WTC11 (cell line): ENCODE results near the gene DNAJC3. TPM values are rescaled to one million over a fixed set of nuclear protein-coding genes. Genes with fewer than 3 reads are reported as not detected.
A peak's percentile ranks its signal among the peaks of the same experiment; 100 is the strongest.

Experiments used
- ATAC-seq: fragments of 200-7000 bp; cut with Tn5 transposase; 2 replicates; pipeline ENCODE4 v1.10.0; 2021; ENCODE audit warnings: mild to moderate bottlenecking, moderate library complexity
- CTCF ChIA-PET: fragments of 300-600 bp; sonication (Branson Sonifier 250); formaldehyde crosslinking; loops from one replicate; lab custom pipeline; 2021; ENCODE audit warnings: antibody characterized with exemption; lab: Charles Lee
- POLR2A ChIA-PET: fragments of 350-600 bp; sonication (Branson Sonifier 250); formaldehyde crosslinking; loops from one replicate; lab custom pipeline; 2021; ENCODE audit warnings: antibody characterized with exemption; lab: Charles Lee
- DNase-seq: peaks from one replicate; pipeline ENCODE4 v3.0.0; 2021; ENCODE audit warnings: low spot score
- H3K27ac Mint-ChIP-seq: 2 replicates; pipeline ENCODE4 v1.8.0; 2021; ENCODE audit warnings: mixed read lengths
- H3K27me3 Mint-ChIP-seq: 2 replicates; pipeline ENCODE4 v1.8.0; 2021; ENCODE audit warnings: low read depth, mild to moderate bottlenecking, moderate library complexity, mixed read lengths
- H3K36me3 Mint-ChIP-seq: 2 replicates; pipeline ENCODE4 v1.8.0; 2021; ENCODE audit warnings: mixed read lengths
- H3K4me1 Mint-ChIP-seq: 2 replicates; pipeline ENCODE4 v1.8.0; 2022; ENCODE audit warnings: mixed read lengths
- H3K4me3 Mint-ChIP-seq: 2 replicates; pipeline ENCODE4 v1.8.0; 2021; ENCODE audit warnings: mild to moderate bottlenecking, moderate library complexity, mixed read lengths
- H3K9me3 Mint-ChIP-seq: 2 replicates; pipeline ENCODE4 v1.8.0; 2021; ENCODE audit warnings: mixed read lengths
- ELF4 ChIP-seq: sonication (generic); formaldehyde crosslinking; IDR thresholded peaks from 2 replicates; pipeline ENCODE4 v1.8.1; 2022; ENCODE audit warnings: low read depth, mild to moderate bottlenecking, moderate library complexity, missing genetic modification reagents
- EMX1 ChIP-seq: fragments of 250-450 bp; sonication (Bioruptor Pico); IDR thresholded peaks from 2 replicates; pipeline ENCODE4 v1.8.0; 2021; ENCODE audit warnings: mild to moderate bottlenecking
- ETV6 ChIP-seq: sonication (generic); formaldehyde crosslinking; IDR thresholded peaks from 2 replicates; pipeline ENCODE4 v1.8.1; 2022; ENCODE audit warnings: mild to moderate bottlenecking, missing genetic modification reagents
- FOXK1 ChIP-seq: sonication (generic); formaldehyde crosslinking; IDR thresholded peaks from 2 replicates; pipeline ENCODE4 v1.8.0; 2022; ENCODE audit warnings: mild to moderate bottlenecking, moderate library complexity, missing genetic modification reagents
- FOXP1 ChIP-seq: sonication (generic); formaldehyde crosslinking; IDR thresholded peaks from 2 replicates; pipeline ENCODE4 v1.8.0; 2022; ENCODE audit warnings: missing genetic modification reagents, mild to moderate bottlenecking, moderate library complexity, borderline replicate concordance
- GABPB1 ChIP-seq: sonication (generic); formaldehyde crosslinking; IDR thresholded peaks from 2 replicates; pipeline ENCODE4 v1.8.1; 2023; ENCODE audit warnings: mild to moderate bottlenecking, missing genetic modification reagents
- GRHL2 ChIP-seq: fragments of 250-450 bp; sonication (Bioruptor Pico); IDR thresholded peaks from 2 replicates; pipeline ENCODE4 v1.8.0; 2022; ENCODE audit warnings: mild to moderate bottlenecking, moderate library complexity; ENCODE audit not compliant: insufficient replicate concordance, severe bottlenecking
- IRF1 ChIP-seq: sonication (generic); formaldehyde crosslinking; IDR thresholded peaks from 2 replicates; pipeline ENCODE4 v1.8.0; 2023; ENCODE audit warnings: missing genetic modification reagents
- JUN ChIP-seq: sonication (generic); formaldehyde crosslinking; IDR thresholded peaks from 2 replicates; pipeline ENCODE4 v1.8.0; 2023; ENCODE audit warnings: mild to moderate bottlenecking, missing genetic modification reagents
- NR3C1 ChIP-seq: sonication (generic); formaldehyde crosslinking; conservative IDR thresholded peaks from 2 replicates; pipeline ENCODE4 v1.8.1; 2023; ENCODE audit warnings: low read depth, mild to moderate bottlenecking, missing genetic modification reagents
- OVOL2 ChIP-seq: fragments of 250-450 bp; sonication (Bioruptor Pico); IDR thresholded peaks from 2 replicates; pipeline ENCODE4 v1.9.0; 2021; ENCODE audit warnings: mild to moderate bottlenecking, borderline replicate concordance
- RELA ChIP-seq: sonication (generic); formaldehyde crosslinking; IDR thresholded peaks from 2 replicates; pipeline ENCODE4 v1.8.1; 2022; ENCODE audit warnings: missing genetic modification reagents, mild to moderate bottlenecking, borderline replicate concordance
- SP1 ChIP-seq: sonication (generic); formaldehyde crosslinking; conservative IDR thresholded peaks from 2 replicates; pipeline ENCODE4 v1.8.1; 2022; ENCODE audit warnings: missing genetic modification reagents
- TEAD4 ChIP-seq: sonication (generic); formaldehyde crosslinking; IDR thresholded peaks from 2 replicates; pipeline ENCODE4 v1.8.0; 2022; ENCODE audit warnings: mild to moderate bottlenecking, missing genetic modification reagents
- TP53 ChIP-seq: sonication (generic); formaldehyde crosslinking; IDR thresholded peaks from 2 replicates; pipeline ENCODE4 v1.8.1; 2023; ENCODE audit warnings: mild to moderate bottlenecking, missing genetic modification reagents
- USF2 ChIP-seq: sonication (generic); formaldehyde crosslinking; IDR thresholded peaks from 2 replicates; pipeline ENCODE4 v1.8.1; 2023; ENCODE audit warnings: mild to moderate bottlenecking, missing genetic modification reagents, moderate library complexity
- ZBTB21 ChIP-seq: sonication (generic); formaldehyde crosslinking; IDR thresholded peaks from 2 replicates; pipeline ENCODE4 v1.8.1; 2023; ENCODE audit warnings: mild to moderate bottlenecking, missing genetic modification reagents, borderline replicate concordance
- ZNF138 ChIP-seq: sonication (generic); formaldehyde crosslinking; conservative IDR thresholded peaks from 2 replicates; pipeline ENCODE4 v1.8.1; 2022; ENCODE audit warnings: mild to moderate bottlenecking, moderate library complexity, missing genetic modification reagents
- ZSCAN18 ChIP-seq: fragments of 250-450 bp; sonication (Bioruptor Pico); IDR thresholded peaks from 2 replicates; pipeline ENCODE4 v2.1.2; 2022; ENCODE audit warnings: mild to moderate bottlenecking, moderate library complexity
- total RNA-seq: library from RNA; stranded (reverse); gene quantifications from 3 replicates; pipeline ENCODE4 v1.2.3, GENCODE V29; 2021
- TF ChIP-seq, protein P1 (sequence below): sonication (generic); formaldehyde crosslinking; IDR thresholded peaks from 2 replicates; pipeline ENCODE4 v1.8.0; 2023; ENCODE audit warnings: missing genetic modification reagents, mild to moderate bottlenecking, borderline replicate concordance
- TF ChIP-seq, protein P2 (sequence below): sonication (generic); formaldehyde crosslinking; conservative IDR thresholded peaks from 2 replicates; pipeline ENCODE4 v1.8.1; 2022; ENCODE audit warnings: mild to moderate bottlenecking, missing genetic modification reagents
- TF ChIP-seq, protein P3 (sequence below): sonication (generic); formaldehyde crosslinking; IDR thresholded peaks from 2 replicates; pipeline ENCODE4 v1.8.0; 2022; ENCODE audit warnings: mild to moderate bottlenecking, missing genetic modification reagents

The DNAJC3 gene
- total RNA-seq, 1 experiment from 2014 or later, result 20.0 TPM

- TF ChIP-seq, protein P1, sequence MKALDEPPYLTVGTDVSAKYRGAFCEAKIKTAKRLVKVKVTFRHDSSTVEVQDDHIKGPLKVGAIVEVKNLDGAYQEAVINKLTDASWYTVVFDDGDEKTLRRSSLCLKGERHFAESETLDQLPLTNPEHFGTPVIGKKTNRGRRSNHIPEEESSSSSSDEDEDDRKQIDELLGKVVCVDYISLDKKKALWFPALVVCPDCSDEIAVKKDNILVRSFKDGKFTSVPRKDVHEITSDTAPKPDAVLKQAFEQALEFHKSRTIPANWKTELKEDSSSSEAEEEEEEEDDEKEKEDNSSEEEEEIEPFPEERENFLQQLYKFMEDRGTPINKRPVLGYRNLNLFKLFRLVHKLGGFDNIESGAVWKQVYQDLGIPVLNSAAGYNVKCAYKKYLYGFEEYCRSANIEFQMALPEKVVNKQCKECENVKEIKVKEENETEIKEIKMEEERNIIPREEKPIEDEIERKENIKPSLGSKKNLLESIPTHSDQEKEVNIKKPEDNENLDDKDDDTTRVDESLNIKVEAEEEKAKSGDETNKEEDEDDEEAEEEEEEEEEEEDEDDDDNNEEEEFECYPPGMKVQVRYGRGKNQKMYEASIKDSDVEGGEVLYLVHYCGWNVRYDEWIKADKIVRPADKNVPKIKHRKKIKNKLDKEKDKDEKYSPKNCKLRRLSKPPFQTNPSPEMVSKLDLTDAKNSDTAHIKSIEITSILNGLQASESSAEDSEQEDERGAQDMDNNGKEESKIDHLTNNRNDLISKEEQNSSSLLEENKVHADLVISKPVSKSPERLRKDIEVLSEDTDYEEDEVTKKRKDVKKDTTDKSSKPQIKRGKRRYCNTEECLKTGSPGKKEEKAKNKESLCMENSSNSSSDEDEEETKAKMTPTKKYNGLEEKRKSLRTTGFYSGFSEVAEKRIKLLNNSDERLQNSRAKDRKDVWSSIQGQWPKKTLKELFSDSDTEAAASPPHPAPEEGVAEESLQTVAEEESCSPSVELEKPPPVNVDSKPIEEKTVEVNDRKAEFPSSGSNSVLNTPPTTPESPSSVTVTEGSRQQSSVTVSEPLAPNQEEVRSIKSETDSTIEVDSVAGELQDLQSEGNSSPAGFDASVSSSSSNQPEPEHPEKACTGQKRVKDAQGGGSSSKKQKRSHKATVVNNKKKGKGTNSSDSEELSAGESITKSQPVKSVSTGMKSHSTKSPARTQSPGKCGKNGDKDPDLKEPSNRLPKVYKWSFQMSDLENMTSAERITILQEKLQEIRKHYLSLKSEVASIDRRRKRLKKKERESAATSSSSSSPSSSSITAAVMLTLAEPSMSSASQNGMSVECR (CRISPR knock-in tag), result no peak
- TF ChIP-seq FOXP1 (CRISPR knock-in tag) (no peak), GRHL2 (no peak), ZSCAN18 (CRISPR knock-in tag) (no peak), IRF1 (CRISPR knock-in tag) (no peak)
Measured at GRCh38 chr13:95636853-95637252, 40.1 kb upstream of the DNAJC3 start (continued).

DNA sequence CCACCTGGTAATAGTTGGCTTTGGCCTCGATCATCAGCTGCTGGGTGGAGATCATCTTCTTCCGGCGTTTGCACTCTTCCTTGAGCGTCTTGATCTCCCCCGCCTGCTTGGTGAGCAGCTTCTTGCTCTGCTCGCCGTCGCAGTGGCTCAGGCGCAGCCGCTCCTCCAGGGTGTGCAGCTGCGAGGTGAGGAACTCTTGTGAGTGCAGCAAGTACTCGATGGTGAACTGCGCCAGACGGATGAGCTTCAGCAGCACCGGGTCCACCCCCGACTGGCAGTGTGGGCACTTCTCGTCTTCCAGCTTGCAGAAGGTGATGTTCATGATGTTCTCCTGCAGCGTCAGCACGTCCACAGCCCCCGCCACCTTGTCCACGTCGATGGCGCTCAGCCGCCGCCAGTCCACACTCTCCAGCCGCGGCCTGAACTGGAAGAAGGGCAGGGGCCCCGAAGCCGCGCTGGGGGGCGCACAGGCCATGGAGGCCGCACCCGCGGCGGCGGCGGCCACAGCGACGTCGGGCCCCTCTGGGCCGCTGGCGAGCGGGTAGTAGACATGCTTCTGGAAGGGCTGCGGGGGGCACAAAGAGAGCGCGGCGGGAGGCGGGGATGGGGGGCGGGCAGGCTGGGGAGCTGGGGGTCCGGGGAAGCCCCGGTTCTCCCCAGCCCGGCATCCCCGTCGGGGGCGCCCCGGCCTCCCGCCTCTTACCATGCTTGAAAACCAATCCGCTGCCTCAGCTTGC is 35.5 kb upstream of the DNAJC3 start:
- ATAC-seq, result peak; percentile 17
- Mint-ChIP-seq H3K36me3 (peaks cover 30% of the 10 kb centered on the region), H3K4me1 (peaks cover 19% of the 10 kb centered on the region), H3K4me3 (peak overlapping the region; percentile 68), H3K9me3 (no peaks in the 10 kb centered on the region), H3K27ac (no peak overlapping the region), H3K27me3 (peaks cover 9% of the 10 kb centered on the region)
- ChIA-PET CTCF (interaction anchor here (0.6 to 1.5 kb wide), 4 partner anchors 17 to 193 kb away, joined by 3 to 12 read pairs (median 8); partner anchors contain the start of gene DNAJC3), POLR2A (no interaction called here)
- peak; percentile 44 for DNase-seq
- TF ChIP-seq ZBTB21 (CRISPR knock-in tag) (0 out of 2 replicates have a peak, but pooled peaks have one; percentile 33), ETV6 (0 out of 2 replicates have a peak, but pooled peaks have one; percentile 42), OVOL2 (CRISPR knock-in tag) (no peak), TP53 (CRISPR knock-in tag) (no peak), RELA (CRISPR knock-in tag) (no peak), ZNF138 (CRISPR knock-in tag) (0 out of 2 replicates have a peak, but pooled peaks have one; percentile 39)
- TF ChIP-seq, protein P2, sequence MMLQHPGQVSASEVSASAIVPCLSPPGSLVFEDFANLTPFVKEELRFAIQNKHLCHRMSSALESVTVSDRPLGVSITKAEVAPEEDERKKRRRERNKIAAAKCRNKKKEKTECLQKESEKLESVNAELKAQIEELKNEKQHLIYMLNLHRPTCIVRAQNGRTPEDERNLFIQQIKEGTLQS, result no peak

DNA sequence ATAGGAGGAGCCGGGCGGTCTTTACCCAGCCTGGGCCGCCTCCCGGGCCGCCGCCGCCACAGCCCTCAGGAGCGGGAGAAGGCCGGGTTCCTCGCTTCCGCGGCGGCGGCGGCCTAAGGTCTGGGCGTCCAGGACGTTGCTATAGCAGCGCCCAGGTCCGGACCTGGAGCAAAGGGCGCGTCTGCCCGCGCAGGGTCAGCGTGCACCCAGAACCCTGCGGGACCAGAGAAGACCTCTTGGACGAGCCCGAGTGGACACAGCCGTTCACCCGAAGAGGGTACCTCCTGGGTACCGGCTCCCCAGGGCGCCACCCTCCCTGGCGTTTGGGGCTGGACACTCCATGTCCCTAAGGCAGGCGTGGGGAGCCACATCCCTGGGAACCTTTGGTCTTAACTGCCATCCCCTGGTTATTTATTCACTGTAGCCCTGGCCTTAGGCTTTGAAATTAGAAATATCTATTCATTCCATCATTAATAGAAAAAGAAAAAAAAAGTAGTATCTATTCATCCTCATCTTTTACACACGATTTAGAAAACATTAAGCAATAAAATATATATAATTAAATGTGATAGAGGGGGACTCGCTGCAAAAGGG is 34.8 kb upstream of the DNAJC3 start:
- Mint-ChIP-seq H3K4me1 (peaks cover 19% of the 10 kb centered on the region), H3K36me3 (peaks cover 23% of the 10 kb centered on the region), H3K9me3 (no peaks in the 10 kb centered on the region), H3K27ac (no peak overlapping the region), H3K4me3 (peak overlapping the region; percentile 57), H3K27me3 (peaks cover 9% of the 10 kb centered on the region)
- ChIA-PET POLR2A (interaction anchor here (2.9 kb wide), 1 partner anchor 35 kb away, joined by 17 read pairs; the partner anchor contains the start of gene DNAJC3), CTCF (interaction anchor here (0.6 to 3.1 kb wide), 5 partner anchors 18 to 192 kb away, joined by 3 to 18 read pairs (median 10); partner anchors contain the start of gene DNAJC3)
- DNase-seq, result peak; percentile 77
- peak; percentile 70 for ATAC-seq
- TF ChIP-seq ZNF138 (CRISPR knock-in tag) (no peak), SP1 (CRISPR knock-in tag) (no peak; the same call in 1 of the 2 replicates), NR3C1 (CRISPR knock-in tag) (no peak), GABPB1 (CRISPR knock-in tag) (no peak), JUN (no peak), TEAD4 (CRISPR knock-in tag) (no peak), EMX1 (CRISPR knock-in tag) (0 out of 2 replicates have a peak, but pooled peaks have one; percentile 25), USF2 (CRISPR knock-in tag) (no peak), FOXK1 (CRISPR knock-in tag) (0 out of 2 replicates have a peak, but pooled peaks have one; percentile 11), ELF4 (CRISPR knock-in tag) (no peak)
- TF ChIP-seq, protein P3, sequence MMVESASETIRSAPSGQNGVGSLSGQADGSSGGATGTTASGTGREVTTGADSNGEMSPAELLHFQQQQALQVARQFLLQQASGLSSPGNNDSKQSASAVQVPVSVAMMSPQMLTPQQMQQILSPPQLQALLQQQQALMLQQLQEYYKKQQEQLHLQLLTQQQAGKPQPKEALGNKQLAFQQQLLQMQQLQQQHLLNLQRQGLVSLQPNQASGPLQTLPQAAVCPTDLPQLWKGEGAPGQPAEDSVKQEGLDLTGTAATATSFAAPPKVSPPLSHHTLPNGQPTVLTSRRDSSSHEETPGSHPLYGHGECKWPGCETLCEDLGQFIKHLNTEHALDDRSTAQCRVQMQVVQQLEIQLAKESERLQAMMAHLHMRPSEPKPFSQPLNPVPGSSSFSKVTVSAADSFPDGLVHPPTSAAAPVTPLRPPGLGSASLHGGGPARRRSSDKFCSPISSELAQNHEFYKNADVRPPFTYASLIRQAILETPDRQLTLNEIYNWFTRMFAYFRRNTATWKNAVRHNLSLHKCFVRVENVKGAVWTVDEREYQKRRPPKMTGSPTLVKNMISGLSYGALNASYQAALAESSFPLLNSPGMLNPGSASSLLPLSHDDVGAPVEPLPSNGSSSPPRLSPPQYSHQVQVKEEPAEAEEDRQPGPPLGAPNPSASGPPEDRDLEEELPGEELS (CRISPR knock-in tag), result no peak
